Upper lobe of left lung (tissue), 4 donors: ENCODE results near the gene AP1S3.

ENCODE experiments used
- POLR2A ChIP-seq, 4 donors: fragments of 450-650 bp; IDR thresholded peaks; one replicate each; pipeline ENCODE4 v1.5.1; 2016 to 2017; ENCODE audit warnings: antibody characterized with exemption in 4 of 4, mild to moderate bottlenecking in 2 of 4
- POLR2AphosphoS5 ChIP-seq, 2 donors: sonication (generic); formaldehyde crosslinking; IDR thresholded peaks; one replicate each; pipeline ENCODE4 v1.5.1; 2017; ENCODE audit warnings: antibody characterized with exemption in 2 of 2
- TF ChIP-seq, protein P1 (sequence below), 6 experiments: fragments of 450-650 bp in 4 of 6; fragments of 200-600 bp in 2 of 6; sonication (generic) in 2 of 6; IDR thresholded peaks; one replicate each; pipeline ENCODE4 v1.5.1; 2016 to 2019; ENCODE audit warnings: antibody characterized with exemption in 6 of 6

DNA sequence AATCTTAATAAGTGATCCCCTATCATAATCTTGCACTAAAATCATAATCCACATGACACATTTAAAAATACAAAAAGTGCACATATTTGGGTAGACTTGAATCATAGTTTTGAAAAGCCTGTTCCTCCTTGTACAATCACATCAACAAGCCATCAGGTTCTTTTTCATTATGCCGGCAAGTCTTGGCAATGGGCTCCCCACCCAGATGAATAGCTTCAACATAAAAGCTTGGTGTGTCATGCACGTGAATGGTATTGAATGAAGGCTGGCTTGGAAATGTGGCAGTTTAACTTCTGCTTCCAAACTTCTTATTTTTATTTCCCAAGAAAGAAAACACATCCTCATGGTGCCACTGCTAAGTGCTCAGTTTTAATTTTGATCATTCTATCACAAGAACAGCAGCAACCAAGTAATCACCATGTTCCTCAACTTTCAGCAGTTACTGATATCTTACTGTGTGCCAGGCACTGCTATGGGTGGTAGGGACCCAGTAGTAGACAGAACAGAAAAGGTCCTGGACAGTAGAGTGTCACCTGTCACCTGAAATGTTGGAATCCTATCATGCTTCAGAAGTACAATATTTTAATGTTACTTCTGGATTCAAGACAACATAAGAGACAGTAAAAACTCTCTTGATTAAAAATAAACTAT, 89.9 kb downstream of the AP1S3 start:
- TF ChIP-seq, protein P1, sequence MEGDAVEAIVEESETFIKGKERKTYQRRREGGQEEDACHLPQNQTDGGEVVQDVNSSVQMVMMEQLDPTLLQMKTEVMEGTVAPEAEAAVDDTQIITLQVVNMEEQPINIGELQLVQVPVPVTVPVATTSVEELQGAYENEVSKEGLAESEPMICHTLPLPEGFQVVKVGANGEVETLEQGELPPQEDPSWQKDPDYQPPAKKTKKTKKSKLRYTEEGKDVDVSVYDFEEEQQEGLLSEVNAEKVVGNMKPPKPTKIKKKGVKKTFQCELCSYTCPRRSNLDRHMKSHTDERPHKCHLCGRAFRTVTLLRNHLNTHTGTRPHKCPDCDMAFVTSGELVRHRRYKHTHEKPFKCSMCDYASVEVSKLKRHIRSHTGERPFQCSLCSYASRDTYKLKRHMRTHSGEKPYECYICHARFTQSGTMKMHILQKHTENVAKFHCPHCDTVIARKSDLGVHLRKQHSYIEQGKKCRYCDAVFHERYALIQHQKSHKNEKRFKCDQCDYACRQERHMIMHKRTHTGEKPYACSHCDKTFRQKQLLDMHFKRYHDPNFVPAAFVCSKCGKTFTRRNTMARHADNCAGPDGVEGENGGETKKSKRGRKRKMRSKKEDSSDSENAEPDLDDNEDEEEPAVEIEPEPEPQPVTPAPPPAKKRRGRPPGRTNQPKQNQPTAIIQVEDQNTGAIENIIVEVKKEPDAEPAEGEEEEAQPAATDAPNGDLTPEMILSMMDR (IDR thresholded peaks at IDR 0.05) = no peak
- TF ChIP-seq POLR2A (IDR thresholded peaks at IDR 0.05) (no peak), POLR2AphosphoS5 (IDR thresholded peaks at IDR 0.05) (no peak)
